ENCODE results near the gene PDZD8. TPM values are rescaled to one million over a fixed set of nuclear protein-coding genes. Genes with fewer than 3 reads are reported as not detected.

The PDZD8 gene
- total RNA-seq, 2 donors from 2014 or later = 22.7 to 38.7 TPM

DNA sequence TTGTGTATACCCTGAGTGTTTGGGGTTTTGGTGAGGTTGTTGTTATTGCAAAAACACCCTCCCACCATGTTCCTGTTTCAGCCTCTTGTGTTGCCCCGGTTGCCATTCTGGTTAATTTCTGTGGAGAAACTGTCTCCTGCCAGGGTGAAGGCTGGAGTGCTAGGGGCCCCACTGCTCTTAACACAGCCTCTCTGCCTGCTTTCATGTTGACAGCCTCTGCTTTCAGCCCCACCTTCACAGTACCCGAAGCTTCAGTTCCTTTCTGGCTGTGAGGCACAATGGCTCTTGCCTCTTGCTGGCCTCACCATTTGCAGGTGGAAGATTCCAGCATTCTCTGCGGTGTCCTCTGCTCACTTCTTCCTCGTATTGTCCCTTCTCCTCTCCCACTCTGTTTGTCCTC lies 115.2 kb downstream of the PDZD8 start:
- intact Hi-C loops (cut with DNase I) = no loop called here
- no peak overlapping the region for H3K27ac ChIP-seq
- no peaks in the 10 kb centered on the region for H3K9me3 ChIP-seq
- WGBS = 51% methylated on average over 4 of the region's 4 CpGs
- H3K27me3 ChIP-seq (replicated peaks; ENCODE audit: insufficient read depth) = no peaks in the 10 kb centered on the region
- no peaks in the 10 kb centered on the region for H3K4me1 ChIP-seq (replicated peaks)
- TF ChIP-seq POLR2AphosphoS5 (IDR thresholded peaks at IDR 0.05) = no peak
- TF ChIP-seq, protein P1, sequence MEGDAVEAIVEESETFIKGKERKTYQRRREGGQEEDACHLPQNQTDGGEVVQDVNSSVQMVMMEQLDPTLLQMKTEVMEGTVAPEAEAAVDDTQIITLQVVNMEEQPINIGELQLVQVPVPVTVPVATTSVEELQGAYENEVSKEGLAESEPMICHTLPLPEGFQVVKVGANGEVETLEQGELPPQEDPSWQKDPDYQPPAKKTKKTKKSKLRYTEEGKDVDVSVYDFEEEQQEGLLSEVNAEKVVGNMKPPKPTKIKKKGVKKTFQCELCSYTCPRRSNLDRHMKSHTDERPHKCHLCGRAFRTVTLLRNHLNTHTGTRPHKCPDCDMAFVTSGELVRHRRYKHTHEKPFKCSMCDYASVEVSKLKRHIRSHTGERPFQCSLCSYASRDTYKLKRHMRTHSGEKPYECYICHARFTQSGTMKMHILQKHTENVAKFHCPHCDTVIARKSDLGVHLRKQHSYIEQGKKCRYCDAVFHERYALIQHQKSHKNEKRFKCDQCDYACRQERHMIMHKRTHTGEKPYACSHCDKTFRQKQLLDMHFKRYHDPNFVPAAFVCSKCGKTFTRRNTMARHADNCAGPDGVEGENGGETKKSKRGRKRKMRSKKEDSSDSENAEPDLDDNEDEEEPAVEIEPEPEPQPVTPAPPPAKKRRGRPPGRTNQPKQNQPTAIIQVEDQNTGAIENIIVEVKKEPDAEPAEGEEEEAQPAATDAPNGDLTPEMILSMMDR (IDR thresholded peaks at IDR 0.05) = no peak
- TF ChIP-seq POLR2A (IDR thresholded peaks at IDR 0.05) = no peak
- no peak for DNase-seq (ENCODE audit: low spot score)
- no peaks in the 10 kb centered on the region for H3K36me3 ChIP-seq
- no peak overlapping the region for H3K4me3 ChIP-seq

DNA sequence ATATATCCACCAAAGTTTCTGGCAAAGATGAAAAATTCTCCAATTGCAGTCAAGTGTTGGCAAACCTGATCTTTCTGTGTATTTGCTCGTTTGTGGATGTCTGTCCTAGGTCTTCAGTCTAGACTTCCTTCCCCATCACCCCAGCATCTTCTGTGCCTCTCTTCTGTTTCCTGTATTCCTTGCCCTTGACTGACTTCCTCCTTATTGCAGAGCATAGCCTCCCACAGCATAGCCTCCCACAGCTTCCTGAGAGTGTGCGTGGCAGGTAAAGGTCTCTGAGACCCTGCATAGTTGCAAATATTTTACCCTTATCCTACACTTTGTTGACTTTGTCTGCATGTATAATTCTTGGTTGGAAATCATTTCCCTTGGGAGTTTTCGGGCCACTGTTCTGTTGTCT lies 116.0 kb downstream of the PDZD8 start:
- intact Hi-C loops (cut with DNase I) = no loop called here
- H3K27ac ChIP-seq = no peak overlapping the region
- no peak for DNase-seq (ENCODE audit: low spot score)
- TF ChIP-seq, protein P1 (IDR thresholded peaks at IDR 0.05) = no peak
- no peak for TF ChIP-seq POLR2AphosphoS5 (IDR thresholded peaks at IDR 0.05)
- TF ChIP-seq POLR2A (IDR thresholded peaks at IDR 0.05) = no peak
- H3K9me3 ChIP-seq = no peaks in the 10 kb centered on the region
- H3K27me3 ChIP-seq (replicated peaks; ENCODE audit: insufficient read depth) = no peaks in the 10 kb centered on the region
- H3K4me3 ChIP-seq = no peak overlapping the region
- no peaks in the 10 kb centered on the region for H3K4me1 ChIP-seq (replicated peaks)
- H3K36me3 ChIP-seq = no peaks in the 10 kb centered on the region
- WGBS = 64% methylated on average over 3 of the region's 3 CpGs

DNA sequence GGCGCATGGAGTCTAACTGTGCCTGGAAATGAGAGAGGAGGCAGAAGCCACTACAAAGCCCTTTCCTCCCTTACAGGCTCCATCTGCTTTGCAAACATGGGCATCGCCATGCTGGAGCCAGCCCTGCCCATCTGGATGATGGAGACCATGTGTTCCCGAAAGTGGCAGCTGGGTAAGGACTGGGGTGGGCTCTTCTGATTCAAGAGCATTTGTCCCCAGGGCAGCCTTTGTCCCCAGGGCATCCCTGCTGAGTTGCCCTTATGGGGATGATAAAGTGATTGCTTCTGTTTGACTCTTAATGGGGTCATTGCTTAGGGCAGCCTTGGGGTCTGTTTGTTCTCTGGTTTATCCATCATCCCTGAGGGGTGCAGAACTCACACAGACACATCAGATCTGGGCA lies 117.5 kb downstream of the PDZD8 start:
- H3K9me3 ChIP-seq = no peaks in the 10 kb centered on the region
- H3K27me3 ChIP-seq (replicated peaks; ENCODE audit: insufficient read depth) = no peaks in the 10 kb centered on the region
- H3K4me3 ChIP-seq = no peak overlapping the region
- H3K27ac ChIP-seq = no peak overlapping the region
- H3K36me3 ChIP-seq = no peaks in the 10 kb centered on the region
- WGBS = 85% methylated on average over 3 of the region's 3 CpGs
- TF ChIP-seq POLR2AphosphoS5 (IDR thresholded peaks at IDR 0.05) (no peak), POLR2A (IDR thresholded peaks at IDR 0.05) (no peak)
- TF ChIP-seq, protein P1 (IDR thresholded peaks at IDR 0.05) = no peak
- intact Hi-C loops (cut with DNase I) = no loop called here
- no peak for DNase-seq (ENCODE audit: low spot score)
- H3K4me1 ChIP-seq (replicated peaks) = no peaks in the 10 kb centered on the region

DNA sequence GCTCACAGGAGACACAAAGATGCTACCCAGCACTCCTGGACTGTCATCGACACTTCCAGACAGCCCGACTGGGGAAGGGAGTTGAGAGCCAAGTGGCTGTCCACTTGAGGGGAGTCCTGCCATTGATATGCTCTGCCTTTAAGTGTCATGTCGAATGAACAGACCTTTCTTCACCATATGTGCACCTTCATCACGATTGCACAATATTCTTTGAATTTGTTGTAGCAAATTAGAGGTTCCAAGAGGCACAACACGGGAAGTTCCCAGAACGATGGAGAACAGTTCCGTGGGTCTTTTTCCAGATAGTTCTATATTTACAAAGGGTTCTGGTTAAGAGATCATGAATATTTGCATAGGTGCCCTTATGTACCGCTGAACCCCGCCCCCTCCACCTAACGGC lies 118.3 kb downstream of the PDZD8 start:
- Histone ChIP-seq H3K36me3 (no peaks in the 10 kb centered on the region), H3K27me3 (replicated peaks; ENCODE audit: insufficient read depth) (no peaks in the 10 kb centered on the region), H3K9me3 (no peaks in the 10 kb centered on the region), H3K4me1 (replicated peaks) (no peaks in the 10 kb centered on the region), H3K4me3 (no peak overlapping the region), H3K27ac (no peak overlapping the region)
- intact Hi-C loops (cut with DNase I) = no loop called here
- 73% methylated on average over 10 of the region's 10 CpGs for WGBS
- DNase-seq (ENCODE audit: low spot score) = no peak
- TF ChIP-seq POLR2A (IDR thresholded peaks at IDR 0.05) = no peak
- TF ChIP-seq, protein P1 (IDR thresholded peaks at IDR 0.05) = no peak
- no peak for TF ChIP-seq POLR2AphosphoS5 (IDR thresholded peaks at IDR 0.05)

DNA sequence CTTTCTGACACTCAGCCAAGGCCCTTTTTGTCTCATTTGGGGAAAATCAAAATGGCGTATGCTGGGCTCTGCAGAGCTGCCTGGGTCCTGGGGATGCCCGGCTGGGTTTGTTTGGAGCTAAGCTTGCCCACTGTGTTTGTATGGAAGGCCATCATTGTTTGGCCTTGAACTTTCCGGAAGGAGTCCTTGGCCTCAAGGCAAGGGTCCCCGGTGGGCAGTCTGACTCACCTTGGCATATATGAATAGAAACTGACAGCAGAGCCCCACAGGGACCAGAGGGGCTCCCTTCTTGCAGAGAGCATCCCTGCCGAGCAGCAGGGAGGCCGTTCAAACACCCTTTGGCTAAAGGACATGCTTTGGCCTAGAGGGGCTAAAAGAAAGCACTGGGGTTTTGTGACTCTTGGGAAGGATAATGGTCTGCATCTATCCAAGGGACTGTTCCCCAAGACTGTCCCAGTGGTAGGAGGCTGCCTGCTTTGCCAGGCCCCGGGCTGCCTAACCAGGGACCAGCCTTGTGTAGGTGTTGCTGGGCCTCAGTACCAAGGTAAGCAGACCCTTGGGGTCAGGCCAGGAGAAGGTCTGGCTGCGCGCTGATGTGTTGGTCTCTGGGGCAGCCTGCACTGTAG lies 119.3 kb downstream of the PDZD8 start:
- WGBS = 96% methylated on average over 9 of the region's 9 CpGs
- DNase-seq (ENCODE audit: low spot score) = no peak
- Histone ChIP-seq H3K4me3 (no peak overlapping the region), H3K27me3 (replicated peaks; ENCODE audit: insufficient read depth) (no peaks in the 10 kb centered on the region), H3K36me3 (no peaks in the 10 kb centered on the region), H3K4me1 (replicated peaks) (no peaks in the 10 kb centered on the region), H3K27ac (no peak overlapping the region), H3K9me3 (no peaks in the 10 kb centered on the region)
- intact Hi-C loops (cut with DNase I) = no loop called here
- TF ChIP-seq POLR2A (IDR thresholded peaks at IDR 0.05) = no peak
- TF ChIP-seq POLR2AphosphoS5 (IDR thresholded peaks at IDR 0.05) = no peak
- TF ChIP-seq, protein P1 (IDR thresholded peaks at IDR 0.05) = no peak

Measured in prostate gland (tissue), 2 donors.